HG03442 (cell line): ENCODE measurements around the gene AK8.

ENCODE experiments used
- ATAC-seq: cut with Tn5 transposase; IDR thresholded peaks from one replicate; pipeline ENCODE4 v1.9.1; 2021; ENCODE audit warnings: mild to moderate bottlenecking, moderate library complexity; ENCODE audit not compliant: unreplicated experiment

The AK8 gene

GRCh38 chr9:132887181-132888120 is 9.4 kb upstream of the AK8 start:
- no peak for ATAC-seq

DNA sequence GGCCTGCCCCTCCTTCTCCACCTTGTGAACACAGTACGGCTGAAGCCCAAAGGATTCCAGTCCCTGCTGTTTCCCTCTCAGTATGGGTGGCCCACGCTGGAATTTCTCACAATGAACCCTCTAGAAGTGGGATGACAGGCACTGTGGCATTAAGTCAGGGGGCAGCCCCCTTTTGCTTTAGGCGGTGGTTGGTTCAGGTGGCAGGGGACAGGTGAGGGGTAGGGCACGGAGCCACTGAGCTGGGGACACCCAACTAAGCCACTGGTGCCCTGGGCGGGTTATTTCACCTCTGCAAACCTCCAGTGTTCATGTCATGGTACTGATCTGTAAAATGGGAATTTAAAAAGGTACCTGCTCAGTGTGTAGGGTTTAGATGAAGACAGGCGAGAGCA is 8.2 kb upstream of the AK8 start:
- ATAC-seq = no peak

- no peak for ATAC-seq
These were observed 7.7 kb upstream of the AK8 start for GRCh38 chr9:132885720-132886333.

GRCh38 chr9:132883349-132884294 is 5.5 kb upstream of the AK8 start:
- no peak for ATAC-seq

DNA sequence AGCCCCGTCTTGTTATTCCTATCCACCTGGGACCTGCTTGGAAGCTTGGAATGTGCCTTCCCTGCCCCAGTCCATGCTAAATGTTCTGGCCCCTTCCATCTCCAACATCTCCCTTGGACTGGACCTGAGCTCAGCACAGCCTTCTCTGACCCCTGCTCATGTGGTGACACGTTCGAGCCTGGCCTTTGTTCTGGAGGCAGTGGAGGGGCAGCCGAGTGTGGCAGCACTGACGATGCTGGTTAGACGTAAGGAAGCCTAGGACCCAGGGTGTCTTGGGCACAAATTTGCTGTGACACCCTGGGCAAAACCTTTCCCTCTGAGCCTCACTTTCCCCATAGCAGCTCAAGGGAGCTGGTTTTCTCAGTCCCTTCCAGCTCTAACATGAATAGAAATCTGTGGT is 4.5 kb upstream of the AK8 start:
- no peak for ATAC-seq

- ATAC-seq = no peak
These were observed 3.7 kb upstream of the AK8 start for GRCh38 chr9:132881826-132882225.

DNA sequence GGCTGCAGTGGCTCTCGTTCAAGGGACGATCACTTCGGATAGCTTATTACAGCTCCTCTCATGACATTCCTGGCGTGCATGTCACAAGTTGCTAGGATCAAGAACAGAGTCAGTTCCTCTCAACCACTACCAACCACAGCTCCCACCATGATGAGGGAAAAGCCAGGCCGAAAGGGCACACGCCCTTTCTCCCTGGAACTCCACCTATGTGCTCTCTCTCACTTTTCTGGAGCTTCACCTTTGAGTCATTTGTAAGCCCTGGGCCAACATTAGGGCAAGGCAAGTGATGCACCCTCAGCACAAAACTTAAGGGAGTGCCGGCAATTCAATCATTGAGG is 2.2 kb upstream of the AK8 start:
- no peak for ATAC-seq

GRCh38 chr9:132879457-132880323 is 1.6 kb upstream of the AK8 start:
- ATAC-seq = no peak

GRCh38 chr9:132878695-132879456 is 792 bp upstream of the AK8 start, which contains the start of gene SPACA9:
TSS of gene SPACA9 (plus strand) at chr9:132878898. CDS start at chr9:132883948, 5,050 bp downstream.
- ATAC-seq = no peak

DNA sequence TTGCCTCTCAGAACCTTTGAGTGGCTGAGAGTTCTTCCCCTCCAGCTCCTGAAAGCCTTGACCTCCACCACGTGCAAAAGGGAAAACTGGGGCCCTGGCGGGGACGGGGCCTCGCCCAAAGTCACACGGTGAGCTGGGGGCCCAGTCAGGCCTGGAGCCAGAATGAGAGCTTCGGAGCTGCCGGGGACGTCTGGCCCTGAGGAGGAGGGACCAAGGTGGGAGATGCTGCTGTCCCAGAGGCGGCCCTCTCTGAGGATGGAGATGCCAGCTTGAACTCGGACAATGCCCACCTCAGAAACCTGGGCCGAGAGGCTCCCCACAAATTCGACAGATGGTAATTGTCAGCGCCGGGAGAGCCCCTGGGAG is 643 bp downstream of the AK8 start:
- no peak for ATAC-seq

- no peak for ATAC-seq
These were observed 1.2 kb downstream of the AK8 start for GRCh38 chr9:132876849-132877248.

GRCh38 chr9:132875159-132875558 is 2.9 kb downstream of the AK8 start:
- no peak for ATAC-seq

- ATAC-seq = no peak
These were observed 4.7 kb downstream of the AK8 start for GRCh38 chr9:132873403-132873802.

GRCh38 chr9:132869266-132869665 is 8.8 kb downstream of the AK8 start:
- ATAC-seq = no peak

DNA sequence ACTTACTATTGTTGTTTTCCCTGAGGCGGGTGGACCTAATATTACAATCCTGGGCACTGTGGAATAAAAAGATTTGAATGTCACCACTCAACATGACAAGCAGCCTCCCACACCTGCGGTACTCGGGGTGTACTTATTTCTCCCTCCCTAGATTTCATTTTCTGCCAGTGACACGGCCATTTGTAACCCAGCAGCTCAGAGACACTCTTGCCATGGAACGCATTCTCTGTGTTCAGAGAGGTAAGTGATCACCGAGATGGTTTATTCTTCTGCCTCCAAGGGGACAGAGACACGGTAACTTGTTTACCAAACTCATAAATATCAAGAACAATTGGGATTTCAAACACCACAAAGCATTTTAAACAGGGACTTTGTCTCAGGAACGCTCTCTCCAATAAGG is 11.2 kb downstream of the AK8 start:
- no peak for ATAC-seq

- no peak for ATAC-seq
These were observed 13.4 kb downstream of the AK8 start for GRCh38 chr9:132864691-132865090.

- no peak for ATAC-seq
These were observed 13.8 kb downstream of the AK8 start for GRCh38 chr9:132864277-132864676.

DNA sequence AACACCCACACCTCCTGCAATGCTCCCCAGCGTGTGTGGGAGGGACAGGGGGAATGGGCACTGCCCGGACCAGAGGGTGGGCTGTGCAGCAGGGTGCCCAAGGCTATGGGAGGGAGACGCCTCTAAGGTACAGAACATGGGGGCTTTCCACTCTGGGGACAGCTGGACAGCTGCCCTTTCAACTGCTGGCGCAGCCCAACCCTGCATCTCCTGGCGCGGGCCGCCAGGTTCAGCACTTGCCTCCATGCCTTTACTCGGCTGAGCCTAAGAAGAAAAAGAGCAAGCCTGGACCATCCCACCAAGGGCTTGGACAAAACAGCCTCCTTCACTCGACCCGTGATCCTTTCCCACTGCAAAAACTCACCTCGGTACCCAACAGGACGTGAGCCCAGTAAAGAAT is 15.0 kb downstream of the AK8 start:
- ATAC-seq = no peak

DNA sequence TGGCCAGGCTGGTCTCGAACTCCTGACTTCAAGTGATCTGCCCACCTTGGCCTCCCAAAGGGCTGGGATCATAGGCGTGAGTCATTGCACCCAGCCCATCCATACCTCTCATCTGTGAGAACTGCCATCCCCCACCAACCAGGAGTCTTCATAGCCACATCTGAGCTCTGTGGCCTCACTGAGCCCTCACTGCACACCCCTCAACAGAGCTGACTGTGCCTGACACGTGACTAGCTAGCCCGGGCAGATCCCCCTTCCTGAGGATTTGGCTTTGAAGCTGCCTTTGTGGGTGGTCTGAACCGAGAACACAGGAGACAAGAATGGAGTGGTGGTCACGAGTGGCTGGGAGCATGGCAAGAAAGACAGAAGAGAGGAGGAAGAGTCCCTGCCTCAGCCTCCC is 15.6 kb downstream of the AK8 start:
- ATAC-seq = no peak

GRCh38 chr9:132861666-132862065 is 16.4 kb downstream of the AK8 start:
- ATAC-seq = no peak
